ENCODE data around the gene IQCF2.

DNA sequence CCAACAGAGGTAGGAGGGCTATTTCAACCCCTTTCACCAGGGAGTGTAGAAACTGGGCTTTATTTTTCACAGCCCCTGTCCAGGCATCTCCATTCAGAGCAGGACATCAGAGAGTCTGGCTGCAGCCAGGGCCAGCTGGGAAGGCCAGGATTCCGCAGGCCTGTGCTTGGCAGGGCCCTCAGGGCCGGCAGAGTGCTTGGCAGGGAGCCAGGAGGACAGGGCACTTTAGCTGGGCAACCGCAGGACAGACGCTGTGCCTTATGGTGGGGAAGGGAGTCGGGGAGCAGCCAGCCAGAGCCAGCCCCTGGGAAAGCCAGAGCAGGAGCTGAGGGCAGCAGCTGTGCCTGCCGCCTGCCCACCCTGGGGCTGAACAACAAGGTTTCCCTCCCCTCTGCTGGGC is 47.9 kb upstream of the IQCF2 start:
- TF ChIP-seq, protein P1, sequence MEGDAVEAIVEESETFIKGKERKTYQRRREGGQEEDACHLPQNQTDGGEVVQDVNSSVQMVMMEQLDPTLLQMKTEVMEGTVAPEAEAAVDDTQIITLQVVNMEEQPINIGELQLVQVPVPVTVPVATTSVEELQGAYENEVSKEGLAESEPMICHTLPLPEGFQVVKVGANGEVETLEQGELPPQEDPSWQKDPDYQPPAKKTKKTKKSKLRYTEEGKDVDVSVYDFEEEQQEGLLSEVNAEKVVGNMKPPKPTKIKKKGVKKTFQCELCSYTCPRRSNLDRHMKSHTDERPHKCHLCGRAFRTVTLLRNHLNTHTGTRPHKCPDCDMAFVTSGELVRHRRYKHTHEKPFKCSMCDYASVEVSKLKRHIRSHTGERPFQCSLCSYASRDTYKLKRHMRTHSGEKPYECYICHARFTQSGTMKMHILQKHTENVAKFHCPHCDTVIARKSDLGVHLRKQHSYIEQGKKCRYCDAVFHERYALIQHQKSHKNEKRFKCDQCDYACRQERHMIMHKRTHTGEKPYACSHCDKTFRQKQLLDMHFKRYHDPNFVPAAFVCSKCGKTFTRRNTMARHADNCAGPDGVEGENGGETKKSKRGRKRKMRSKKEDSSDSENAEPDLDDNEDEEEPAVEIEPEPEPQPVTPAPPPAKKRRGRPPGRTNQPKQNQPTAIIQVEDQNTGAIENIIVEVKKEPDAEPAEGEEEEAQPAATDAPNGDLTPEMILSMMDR (IDR thresholded peaks at IDR 0.05; ENCODE audit: low read depth, low read length): no peak
- no peak for TF ChIP-seq EZH2phosphoT487 (IDR thresholded peaks at IDR 0.05; ENCODE audit: low read depth)

Measured in OCI-LY3 (cell line).